Measurements from ENCODE around the gene ALAS1. TPM values are rescaled to one million over a fixed set of nuclear protein-coding genes. Genes with fewer than 3 reads are reported as not detected.
A peak's percentile ranks its signal among the peaks of the same experiment; 100 is the strongest.

ALAS1 gene
- total and polyA plus RNA-seq, 9 of the 15 experiments (the other 6 are each of a cell fraction or from before 2014, with no cell fraction given), result 21.4 to 49.5 (median 34.4) TPM

- Histone ChIP-seq H3K9me1 (ENCODE audit: control insufficient read depth, insufficient read depth, low read length) (no peaks in the 10 kb centered on the region), H2AFZ (ENCODE audit: low read depth, low read length) (0 out of 2 replicates have a peak overlapping the region, but pooled peaks have one; percentile 9), H3K4me2 (ENCODE audit: insufficient read depth, low read length) (peak overlapping the region; percentile 3; the same call in 1 of the 2 replicates), H3K36me3 (ENCODE audit: control insufficient read depth, insufficient read depth, low read length) (peaks cover 32% of the 10 kb centered on the region), H3K4me1 (replicated peaks in 1 of 2; ENCODE audit: control insufficient read depth in 2 of 2, insufficient read depth in 2 of 2, low read length in 2 of 2) (peaks cover 27 to 35% of the 10 kb centered on the region in 2 experiments), H3K4me3 (no peak overlapping the region), H3K9ac (ENCODE audit: insufficient read depth in 1 of 2, low read depth in 2 of 2, low read length in 2 of 2) (peak overlapping the region in 1 of 2 experiments; percentile 20; a peak in 1 of 4 replicates), H3K79me2 (ENCODE audit: control insufficient read depth, insufficient read depth, low read length) (no peaks in the 10 kb centered on the region), H3K27ac (ENCODE audit: extremely low read depth, low read depth, low read length) (no peak overlapping the region; the same call in 2 of the 3 replicates), H3K27me3 (ENCODE audit: control insufficient read depth in 2 of 2, insufficient read depth in 2 of 2, low read length in 2 of 2) (no peaks in the 10 kb centered on the region), H3K9me3 (replicated peaks; ENCODE audit: control insufficient read depth, insufficient read depth, low read depth, low read length) (no peaks in the 10 kb centered on the region), H4K20me1 (replicated peaks; ENCODE audit: control insufficient read depth, insufficient read depth, low read length) (no peaks in the 10 kb centered on the region)
- BruUV-seq (replicated peaks), result no TSS peak
- ChIA-PET CTCF (ENCODE audit: low intra/inter-chr PET ratio) (no interaction called here), POLR2A (interaction anchor here (0.6 to 1.3 kb wide), 6 partner anchors 8 to 213 kb away, joined by 3 to 4 read pairs (median 3); partner anchors contain the start of gene TLR9)
- WGBS (ENCODE audit: insufficient coverage, low coverage, missing lambda C conversion rate), result 52% methylated on average over 10 of the region's 13 CpGs
- ATAC-seq (no peak), DNase-seq (ENCODE audit: extremely low read depth in 1 of 4, low spot score in 3 of 4) (no peak), FAIRE-seq (no peak)
- intact Hi-C loops (cut with micrococcal nuclease), result no loop called here
- in situ Hi-C loops (cut with MboI), result no loop called here
- TF ChIP-seq ATF2 (CRISPR knock-in tag; IDR thresholded peaks at IDR 0.05), result no peak
- TF ChIP-seq CTBP1 (IDR thresholded peaks at IDR 0.05; ENCODE audit: borderline replicate concordance), result 0 out of 2 replicates have a peak, but pooled peaks have one; percentile 21
- no peak for TF ChIP-seq HES1 (IDR thresholded peaks at IDR 0.05; ENCODE audit: low read depth)
- TF ChIP-seq MTA1 (IDR thresholded peaks at IDR 0.05; ENCODE audit: borderline replicate concordance), result no peak
- TF ChIP-seq VEZF1 (CRISPR knock-in tag; IDR thresholded peaks at IDR 0.05), result no peak
- no peak for TF ChIP-seq NFXL1 (CRISPR knock-in tag; IDR thresholded peaks at IDR 0.05)
- no peak for TF ChIP-seq POLR2H (tag; IDR thresholded peaks at IDR 0.05; ENCODE audit: low read depth)
- peak; percentile 3; the same call in 1 of the 2 replicates for TF ChIP-seq SPI1 (IDR thresholded peaks at IDR 0.05; ENCODE audit: borderline replicate concordance, low read depth, low read length)
- TF ChIP-seq SAFB (IDR thresholded peaks at IDR 0.05; ENCODE audit: borderline replicate concordance, low read depth, low read length), result no peak
- no peak for TF ChIP-seq ZNF695 (CRISPR knock-in tag; IDR thresholded peaks at IDR 0.05)
- TF ChIP-seq TCFL5 (CRISPR knock-in tag; conservative IDR thresholded peaks at IDR 0.05), result no peak
- TF ChIP-seq CBFA2T3 (IDR thresholded peaks at IDR 0.05), result no peak
- TF ChIP-seq IRF2 (CRISPR knock-in tag; IDR thresholded peaks at IDR 0.05), result no peak
- TF ChIP-seq SLC30A9 (CRISPR knock-in tag; IDR thresholded peaks at IDR 0.05), result no peak
- TF ChIP-seq KAT2B (IDR thresholded peaks at IDR 0.05; ENCODE audit: low read depth, low read length), result no peak
- TF ChIP-seq ZKSCAN1 (IDR thresholded peaks at IDR 0.05; ENCODE audit: low read depth, low read length), result no peak
- no peak for TF ChIP-seq ZBTB1 (CRISPR knock-in tag; IDR thresholded peaks at IDR 0.05; ENCODE audit: borderline replicate concordance, low read depth)
- TF ChIP-seq ZNF79 (CRISPR knock-in tag; IDR thresholded peaks at IDR 0.05; ENCODE audit: low read depth), result no peak
- TF ChIP-seq JUND (IDR thresholded peaks at IDR 0.05; ENCODE audit: borderline replicate concordance, low read depth, low read length), result 0 out of 2 replicates have a peak, but pooled peaks have one; percentile 35
- no peak for TF ChIP-seq JUND (tag; IDR thresholded peaks at IDR 0.05; ENCODE audit: borderline replicate concordance, low read depth, low read length)
Measured at GRCh38 chr3:52216585-52217408, 18.8 kb downstream of the ALAS1 start.

Measured in K562 (cell line).